HCT116 (cell line): ENCODE measurements around the gene VPS25. TPM values are rescaled to one million over a fixed set of nuclear protein-coding genes. Genes with fewer than 3 reads are reported as not detected.

Experiments
- ATAC-seq: fragments of 200-7000 bp; cut with Tn5 transposase; 2 replicates; pipeline ENCODE4 v1.9.1; 2020; ENCODE audit warnings: mild to moderate bottlenecking, moderate library complexity
- BruUV-seq: library from RNA; stranded (reverse); fragments of 400-500 nt; replicated peaks from 2 replicates; lab custom pipeline; 2021; lab: Mats Ljungman, UMichigan
- CTCF ChIA-PET: fragments of 300-600 bp; sonication (Branson Sonifier 250); formaldehyde crosslinking; loops from one replicate; lab custom pipeline; 2021; ENCODE audit warnings: antibody characterized with exemption; lab: Charles Lee
- POLR2A ChIA-PET: fragments of 300-600, 350-600 bp; sonication (Branson Sonifier 250); formaldehyde crosslinking; loops from one replicate; lab custom pipeline; 2021; ENCODE audit warnings: antibody characterized with exemption; lab: Charles Lee
- RAD21 ChIA-PET, 2 experiments: fragments of 300-600 bp; sonication (Branson Sonifier 250); formaldehyde crosslinking; loops; one replicate each; lab custom pipeline; 2023; ENCODE audit warnings: low total read pairs in 2 of 2; ENCODE audit not compliant: uncharacterized antibody in 2 of 2, unreplicated experiment in 2 of 2, low non-redundant PET in 1 of 2; lab: Charles Lee
- DNase-seq: peaks from one replicate; pipeline ENCODE4 v3.0.0-alpha.2; 2010; ENCODE audit warnings: low read depth, low spot score
- H2AFZ ChIP-seq: fragments of 200-600 bp; shearing (Covaris generic), sonication (generic); 2 replicates; pipeline ENCODE4 v1.6.1; 2017; ENCODE audit warnings: low read depth, mixed run types, mixed read lengths, antibody characterized with exemption, low read length; ENCODE audit not compliant: poor library complexity, severe bottlenecking
- H3K27ac ChIP-seq: 2 replicates; pipeline ENCODE4 v1.5.1; 2012; ENCODE audit warnings: low read depth, low read length
- H3K27me3 ChIP-seq: fragments of 200-600 bp; sonication (generic); 2 replicates; pipeline ENCODE4 v1.6.1; 2016; ENCODE audit warnings: mixed run types, low read length, mixed read lengths; ENCODE audit not compliant: insufficient read depth
- H3K36me3 ChIP-seq, 2 experiments: fragments of 200-500 bp in 1 of 2; fragments of 200-600 bp in 1 of 2; sonication (Bioruptor generic) in 1 of 2; sonication (generic) in 1 of 2; 2 replicates each; pipeline versions ENCODE4 v1.5.1 to v1.6.1; 2014 to 2016; ENCODE audit warnings: low read length in 2 of 2, inconsistent platforms in 1 of 2, mixed read lengths in 1 of 2, mixed run types in 1 of 2; ENCODE audit not compliant: insufficient read depth in 2 of 2, control insufficient read depth in 1 of 2
- H3K4me1 ChIP-seq, 2 experiments: fragments of 200-600 bp in 1 of 2; sonication (generic) in 1 of 2; 2 replicates each; pipeline versions ENCODE4 v1.5.1 to v1.6.1; 2012 to 2017; ENCODE audit warnings: low read length in 2 of 2, inconsistent platforms in 1 of 2, mild to moderate bottlenecking in 1 of 2, mixed read lengths in 1 of 2, mixed run types in 1 of 2, moderate library complexity in 1 of 2; ENCODE audit not compliant: insufficient read depth in 2 of 2, control insufficient read depth in 1 of 2
- H3K4me2 ChIP-seq: fragments of 200-600 bp; sonication (generic); 2 replicates; pipeline ENCODE4 v1.6.1; 2017; ENCODE audit warnings: mixed run types, low read length, mixed read lengths
- H3K4me3 ChIP-seq, 2 experiments: fragments of 200-600 bp in 1 of 2; sonication (generic) in 1 of 2; replicated peaks in 1 of 2; 2 replicates each; pipeline ENCODE4 v1.5.1; 2011 to 2016; ENCODE audit warnings: low read length in 2 of 2, control low read depth in 1 of 2, low read depth in 1 of 2, mild to moderate bottlenecking in 1 of 2, mixed read lengths in 1 of 2, mixed run types in 1 of 2
- H3K79me2 ChIP-seq: fragments of 200-600 bp; sonication (generic); 2 replicates; pipeline ENCODE4 v1.6.1; 2017; ENCODE audit warnings: mild to moderate bottlenecking, mixed run types, low read length, moderate library complexity, mixed read lengths; ENCODE audit not compliant: insufficient read depth
- H3K9ac ChIP-seq: fragments of 200-600 bp; sonication (generic); 2 replicates; pipeline ENCODE4 v1.6.1; 2016; ENCODE audit warnings: low read length, mixed read lengths
- H3K9me2 ChIP-seq: fragments of 200-600 bp; sonication (generic), shearing (Covaris generic); 2 replicates; pipeline ENCODE4 v1.6.1; 2017; ENCODE audit warnings: mixed run types, mild to moderate bottlenecking, moderate library complexity; ENCODE audit not compliant: insufficient read depth
- H3K9me3 ChIP-seq, 2 experiments: fragments of 200-500 bp in 1 of 2; fragments of 200-600 bp in 1 of 2; sonication (Bioruptor generic) in 1 of 2; sonication (generic) in 1 of 2; 2 replicates each; pipeline ENCODE4 v1.6.1; 2014 to 2017; ENCODE audit warnings: low read length in 2 of 2, mixed read lengths in 2 of 2, inconsistent platforms in 1 of 2, low read depth in 1 of 2, mild to moderate bottlenecking in 1 of 2, mixed run types in 1 of 2, moderate library complexity in 1 of 2; ENCODE audit not compliant: control insufficient read depth in 1 of 2, insufficient read depth in 1 of 2
- H4K20me1 ChIP-seq: fragments of 200-600 bp; sonication (generic), shearing (Covaris generic); 2 replicates; pipeline ENCODE4 v1.6.1; 2017; ENCODE audit warnings: mixed run types, mild to moderate bottlenecking, moderate library complexity; ENCODE audit not compliant: insufficient read depth
- CBX3 ChIP-seq: IDR thresholded peaks from 2 replicates; pipeline ENCODE4 v1.6.1; 2012; ENCODE audit warnings: low read depth
- CEBPB ChIP-seq: IDR thresholded peaks from 2 replicates; pipeline ENCODE4 v1.6.1; 2012; ENCODE audit warnings: low read depth
- EZH2 ChIP-seq: fragments of 200-600 bp; sonication (generic); IDR thresholded peaks from 2 replicates; pipeline ENCODE4 v1.6.1; 2017; ENCODE audit warnings: antibody characterized with exemption, mixed run types
- FOSL1 ChIP-seq: IDR thresholded peaks from 2 replicates; pipeline ENCODE4 v1.6.1; 2012; ENCODE audit warnings: low read depth
- POLR2A ChIP-seq: IDR thresholded peaks from 2 replicates; pipeline ENCODE4 v1.7.0; 2011; ENCODE audit warnings: borderline replicate concordance; ENCODE audit not compliant: insufficient read depth, insufficient read length; ENCODE audit errors: extremely low read depth
- POLR2AphosphoS5 ChIP-seq: IDR thresholded peaks from 2 replicates; pipeline ENCODE4 v1.6.1; 2011; ENCODE audit warnings: mild to moderate bottlenecking, low read depth, low read length, moderate library complexity
- RAD21 ChIP-seq: IDR thresholded peaks from 2 replicates; pipeline ENCODE4 v1.6.1; 2012; ENCODE audit warnings: low read depth, mild to moderate bottlenecking
- SIN3A ChIP-seq: IDR thresholded peaks from 2 replicates; pipeline ENCODE4 v1.6.1; 2012; ENCODE audit warnings: low read depth
- SP1 ChIP-seq: IDR thresholded peaks from 2 replicates; pipeline ENCODE4 v1.6.1; 2012; ENCODE audit warnings: low read depth
- SRF ChIP-seq: IDR thresholded peaks from 2 replicates; pipeline ENCODE4 v1.6.1; 2012; ENCODE audit warnings: low read depth
- TCF7L2 ChIP-seq: IDR thresholded peaks from 2 replicates; pipeline ENCODE4 v1.7.0; 2011; ENCODE audit warnings: borderline replicate concordance, inconsistent platforms; ENCODE audit not compliant: insufficient read depth, insufficient read length; ENCODE audit errors: extremely low read depth
- YY1 ChIP-seq: IDR thresholded peaks from 2 replicates; pipeline ENCODE4 v1.6.1; 2011; ENCODE audit warnings: low read length, low read depth, moderate library complexity, mild to moderate bottlenecking; ENCODE audit not compliant: insufficient replicate concordance; ENCODE audit errors: extremely low read depth
- ZFX ChIP-seq: fragments of 450-650 bp; IDR thresholded peaks from 2 replicates; pipeline ENCODE4 v1.6.1; 2017
- intact Hi-C: fragments of 100-400 bp; cut with micrococcal nuclease; formaldehyde crosslinking; loops from 2 replicates; pipeline ENCODE4 v1.10.0; 2022
- total RNA-seq: library from RNA; stranded (reverse); gene quantifications from one replicate; pipeline ENCODE4 v1.2.1, GENCODE V29; 2021; ENCODE audit not compliant: unreplicated experiment
- TF ChIP-seq, protein P1 (sequence below): IDR thresholded peaks from 2 replicates; pipeline ENCODE4 v1.6.1; 2012; ENCODE audit warnings: low read depth
- TF ChIP-seq, protein P2 (sequence below): IDR thresholded peaks from 2 replicates; pipeline ENCODE4 v1.6.1; 2011; ENCODE audit warnings: mild to moderate bottlenecking, low read length, moderate library complexity; ENCODE audit not compliant: insufficient replicate concordance; ENCODE audit errors: extremely low read depth
- TF ChIP-seq, protein P3 (sequence below): IDR thresholded peaks from 2 replicates; pipeline ENCODE4 v1.6.1; 2012

VPS25 gene
- total RNA-seq, 1 experiment from 2014 or later = 57.0 TPM

DNA sequence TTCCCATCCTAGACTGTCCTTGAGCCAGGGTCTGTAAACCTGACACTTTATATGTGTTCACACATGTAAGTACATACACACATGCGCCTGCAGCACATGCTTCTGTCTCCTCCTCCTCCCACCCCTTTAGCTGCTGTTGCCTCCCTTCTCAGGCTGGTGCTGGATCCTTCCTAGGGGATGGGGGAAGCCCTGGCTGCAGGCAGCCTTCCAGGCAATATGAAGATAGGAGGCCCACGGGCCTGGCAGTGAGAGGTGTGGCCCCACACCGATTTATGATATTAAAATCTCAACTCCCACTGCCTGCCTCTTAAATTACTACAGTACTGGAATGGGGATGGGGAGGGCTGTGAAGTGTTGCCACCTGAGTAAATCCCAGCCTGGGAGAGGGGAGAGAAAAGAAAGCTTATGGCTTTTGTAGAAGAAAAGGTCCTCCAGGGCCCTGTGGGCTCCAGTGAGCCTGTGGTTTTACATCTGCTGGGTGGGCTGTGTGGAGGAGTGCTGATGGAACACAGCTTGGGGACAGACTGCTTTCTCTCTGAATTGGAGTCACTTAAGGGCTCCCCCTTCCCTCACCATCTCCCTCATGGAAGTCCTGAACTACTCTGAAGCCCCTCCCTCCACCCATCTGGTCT, 6.2 kb downstream of the VPS25 start:
- ChIA-PET CTCF (no interaction called here), RAD21 (no interaction called here), POLR2A (no interaction called here)
- intact Hi-C loops = no loop called here
- Histone ChIP-seq H3K27me3 (no peaks in the 10 kb centered on the region), H3K9me3 (no peaks in the 10 kb centered on the region), H3K36me3 (peaks cover 10 to 22% of the 10 kb centered on the region in 2 experiments), H3K79me2 (peaks cover 8% of the 10 kb centered on the region), H3K9me2 (no peaks in the 10 kb centered on the region), H2AFZ (no peak overlapping the region), H3K4me1 (peaks cover 5 to 23% of the 10 kb centered on the region in 2 experiments), H3K9ac (no peak overlapping the region), H3K4me3 (no peak overlapping the region), H4K20me1 (no peaks in the 10 kb centered on the region), H3K27ac (no peak overlapping the region), H3K4me2 (no peak overlapping the region)
- BruUV-seq = no TSS peak
- DNase-seq = no peak
- no peak for ATAC-seq
- TF ChIP-seq, protein P1, sequence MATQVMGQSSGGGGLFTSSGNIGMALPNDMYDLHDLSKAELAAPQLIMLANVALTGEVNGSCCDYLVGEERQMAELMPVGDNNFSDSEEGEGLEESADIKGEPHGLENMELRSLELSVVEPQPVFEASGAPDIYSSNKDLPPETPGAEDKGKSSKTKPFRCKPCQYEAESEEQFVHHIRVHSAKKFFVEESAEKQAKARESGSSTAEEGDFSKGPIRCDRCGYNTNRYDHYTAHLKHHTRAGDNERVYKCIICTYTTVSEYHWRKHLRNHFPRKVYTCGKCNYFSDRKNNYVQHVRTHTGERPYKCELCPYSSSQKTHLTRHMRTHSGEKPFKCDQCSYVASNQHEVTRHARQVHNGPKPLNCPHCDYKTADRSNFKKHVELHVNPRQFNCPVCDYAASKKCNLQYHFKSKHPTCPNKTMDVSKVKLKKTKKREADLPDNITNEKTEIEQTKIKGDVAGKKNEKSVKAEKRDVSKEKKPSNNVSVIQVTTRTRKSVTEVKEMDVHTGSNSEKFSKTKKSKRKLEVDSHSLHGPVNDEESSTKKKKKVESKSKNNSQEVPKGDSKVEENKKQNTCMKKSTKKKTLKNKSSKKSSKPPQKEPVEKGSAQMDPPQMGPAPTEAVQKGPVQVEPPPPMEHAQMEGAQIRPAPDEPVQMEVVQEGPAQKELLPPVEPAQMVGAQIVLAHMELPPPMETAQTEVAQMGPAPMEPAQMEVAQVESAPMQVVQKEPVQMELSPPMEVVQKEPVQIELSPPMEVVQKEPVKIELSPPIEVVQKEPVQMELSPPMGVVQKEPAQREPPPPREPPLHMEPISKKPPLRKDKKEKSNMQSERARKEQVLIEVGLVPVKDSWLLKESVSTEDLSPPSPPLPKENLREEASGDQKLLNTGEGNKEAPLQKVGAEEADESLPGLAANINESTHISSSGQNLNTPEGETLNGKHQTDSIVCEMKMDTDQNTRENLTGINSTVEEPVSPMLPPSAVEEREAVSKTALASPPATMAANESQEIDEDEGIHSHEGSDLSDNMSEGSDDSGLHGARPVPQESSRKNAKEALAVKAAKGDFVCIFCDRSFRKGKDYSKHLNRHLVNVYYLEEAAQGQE = no peak
- TF ChIP-seq POLR2AphosphoS5 = no peak
- TF ChIP-seq, protein P2, sequence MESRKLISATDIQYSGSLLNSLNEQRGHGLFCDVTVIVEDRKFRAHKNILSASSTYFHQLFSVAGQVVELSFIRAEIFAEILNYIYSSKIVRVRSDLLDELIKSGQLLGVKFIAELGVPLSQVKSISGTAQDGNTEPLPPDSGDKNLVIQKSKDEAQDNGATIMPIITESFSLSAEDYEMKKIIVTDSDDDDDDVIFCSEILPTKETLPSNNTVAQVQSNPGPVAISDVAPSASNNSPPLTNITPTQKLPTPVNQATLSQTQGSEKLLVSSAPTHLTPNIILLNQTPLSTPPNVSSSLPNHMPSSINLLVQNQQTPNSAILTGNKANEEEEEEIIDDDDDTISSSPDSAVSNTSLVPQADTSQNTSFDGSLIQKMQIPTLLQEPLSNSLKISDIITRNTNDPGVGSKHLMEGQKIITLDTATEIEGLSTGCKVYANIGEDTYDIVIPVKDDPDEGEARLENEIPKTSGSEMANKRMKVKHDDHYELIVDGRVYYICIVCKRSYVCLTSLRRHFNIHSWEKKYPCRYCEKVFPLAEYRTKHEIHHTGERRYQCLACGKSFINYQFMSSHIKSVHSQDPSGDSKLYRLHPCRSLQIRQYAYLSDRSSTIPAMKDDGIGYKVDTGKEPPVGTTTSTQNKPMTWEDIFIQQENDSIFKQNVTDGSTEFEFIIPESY = no peak
- TF ChIP-seq SP1 = no peak
- no peak for TF ChIP-seq YY1
- TF ChIP-seq SIN3A = no peak
- no peak for TF ChIP-seq FOSL1
- no peak for TF ChIP-seq RAD21
- TF ChIP-seq TCF7L2 = no peak
- no peak for TF ChIP-seq EZH2
- no peak for TF ChIP-seq CBX3
- no peak for TF ChIP-seq ZFX
- TF ChIP-seq POLR2A = no peak
- TF ChIP-seq CEBPB = no peak
- no peak for TF ChIP-seq SRF
- TF ChIP-seq, protein P3, sequence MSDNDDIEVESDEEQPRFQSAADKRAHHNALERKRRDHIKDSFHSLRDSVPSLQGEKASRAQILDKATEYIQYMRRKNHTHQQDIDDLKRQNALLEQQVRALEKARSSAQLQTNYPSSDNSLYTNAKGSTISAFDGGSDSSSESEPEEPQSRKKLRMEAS = no peak
